Measurements from ENCODE around the gene GRB10.

GRB10 gene

DNA sequence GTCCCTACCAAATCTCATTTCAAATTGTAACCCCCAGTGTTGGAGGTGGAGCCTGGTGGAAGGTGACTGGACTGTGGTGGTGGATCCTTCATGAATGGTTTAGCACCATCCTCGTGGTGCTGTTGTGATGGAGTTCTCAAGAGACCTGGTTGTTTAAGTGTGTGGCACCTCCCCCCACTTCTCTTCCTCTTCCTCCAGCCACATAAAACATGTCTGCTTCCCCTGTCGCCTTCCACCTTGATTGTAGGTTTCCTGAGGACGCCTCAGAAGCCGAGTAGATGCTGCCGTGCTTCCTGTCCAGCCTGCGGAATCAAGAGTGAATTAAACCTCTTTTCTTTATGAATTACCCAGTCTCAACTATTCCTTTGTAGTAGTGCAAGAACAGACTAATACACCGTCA is 21.0 kb downstream of the GRB10 start:
- no peak overlapping the region for H3K9ac ChIP-seq (ENCODE audit: low read length in 2 of 2)
- no peak overlapping the region for H3K27ac ChIP-seq (ENCODE audit: low read length)
- no peaks in the 10 kb centered on the region for H3K9me3 ChIP-seq (ENCODE audit: control insufficient read depth in 2 of 2, low read length in 2 of 2)
- H3K4me1 ChIP-seq (ENCODE audit: control insufficient read depth, insufficient read depth, low read length): peaks cover 3% of the 10 kb centered on the region
- no peak overlapping the region for H3K4me3 ChIP-seq (ENCODE audit: low read length in 2 of 2)
- H3K27me3 ChIP-seq (ENCODE audit: control insufficient read depth in 1 of 2, insufficient read depth in 2 of 2, low read length in 2 of 2): no peaks in the 10 kb centered on the region
- H3K36me3 ChIP-seq (ENCODE audit: control insufficient read depth in 2 of 2, insufficient read depth in 2 of 2, low read length in 2 of 2): peaks cover 0 to 2% of the 10 kb centered on the region in 2 donors

DNA sequence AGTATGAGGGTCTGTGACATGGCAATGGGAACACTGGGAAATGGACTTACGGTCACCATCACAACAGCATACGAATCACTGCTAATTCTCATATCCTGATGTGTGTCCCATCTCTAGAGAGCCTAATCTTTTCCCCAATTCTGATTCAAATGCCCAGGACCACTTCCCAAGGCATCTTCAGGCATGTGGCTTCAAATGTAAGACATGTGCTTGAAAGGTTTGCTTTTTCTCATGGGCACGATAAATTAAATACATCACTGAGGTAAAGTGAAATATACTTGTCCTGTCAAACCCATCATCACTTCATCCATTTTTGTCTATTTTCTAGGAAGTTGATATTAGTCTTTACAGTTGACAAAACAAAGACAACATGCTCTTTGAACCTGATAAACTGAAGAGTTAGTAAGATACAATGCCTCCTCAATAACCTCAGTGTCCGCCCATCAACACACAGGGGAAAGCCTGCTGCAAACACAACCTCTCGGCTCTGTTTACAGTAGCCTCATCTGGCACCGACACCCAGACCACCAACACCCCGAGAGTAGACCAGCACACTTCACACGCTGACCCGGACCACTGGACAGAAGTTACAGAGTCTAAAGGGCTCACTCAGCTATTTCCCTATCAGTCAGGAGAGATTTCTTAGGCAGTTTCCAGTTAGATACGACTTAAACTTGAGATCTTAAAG is 24.8 kb downstream of the GRB10 start:
- Histone ChIP-seq H3K9me3 (ENCODE audit: control insufficient read depth in 2 of 2, low read length in 2 of 2) (no peaks in the 10 kb centered on the region), H3K9ac (ENCODE audit: low read length in 2 of 2) (no peak overlapping the region), H3K4me3 (ENCODE audit: low read length in 2 of 2) (no peak overlapping the region), H3K36me3 (ENCODE audit: control insufficient read depth in 2 of 2, insufficient read depth in 2 of 2, low read length in 2 of 2) (peaks cover 0 to 8% of the 10 kb centered on the region in 2 donors), H3K27ac (ENCODE audit: low read length) (no peak overlapping the region), H3K4me1 (ENCODE audit: control insufficient read depth, insufficient read depth, low read length) (peaks cover 17% of the 10 kb centered on the region), H3K27me3 (ENCODE audit: control insufficient read depth in 1 of 2, insufficient read depth in 2 of 2, low read length in 2 of 2) (no peaks in the 10 kb centered on the region)

DNA sequence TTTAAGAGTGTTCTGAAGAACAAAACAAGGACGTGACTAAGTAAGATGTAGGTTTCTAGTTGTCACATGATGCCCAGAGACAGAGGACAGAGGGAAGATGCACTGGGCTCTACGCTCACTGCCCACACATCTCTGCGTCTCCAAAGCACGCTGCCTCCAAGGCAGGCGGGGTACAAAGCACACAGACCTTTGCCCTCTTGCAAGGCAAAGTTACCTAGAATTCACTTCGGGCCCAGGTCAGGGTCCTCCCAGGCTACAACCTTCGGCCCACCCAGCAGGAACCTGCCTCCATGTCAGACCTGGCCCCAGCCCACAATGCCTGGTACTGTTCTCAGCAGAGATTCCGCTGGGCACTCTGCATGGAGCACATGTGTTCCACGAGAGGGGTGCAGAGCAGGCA is 26.5 kb downstream of the GRB10 start:
- Histone ChIP-seq H3K27me3 (ENCODE audit: control insufficient read depth in 1 of 2, insufficient read depth in 2 of 2, low read length in 2 of 2) (no peaks in the 10 kb centered on the region), H3K4me1 (ENCODE audit: control insufficient read depth, insufficient read depth, low read length) (peaks cover 21% of the 10 kb centered on the region), H3K36me3 (ENCODE audit: control insufficient read depth in 2 of 2, insufficient read depth in 2 of 2, low read length in 2 of 2) (peaks cover 0 to 9% of the 10 kb centered on the region in 2 donors), H3K27ac (ENCODE audit: low read length) (no peak overlapping the region), H3K9me3 (ENCODE audit: control insufficient read depth in 2 of 2, low read length in 2 of 2) (no peaks in the 10 kb centered on the region), H3K9ac (ENCODE audit: low read length in 2 of 2) (no peak overlapping the region), H3K4me3 (ENCODE audit: low read length in 2 of 2) (no peak overlapping the region)

DNA sequence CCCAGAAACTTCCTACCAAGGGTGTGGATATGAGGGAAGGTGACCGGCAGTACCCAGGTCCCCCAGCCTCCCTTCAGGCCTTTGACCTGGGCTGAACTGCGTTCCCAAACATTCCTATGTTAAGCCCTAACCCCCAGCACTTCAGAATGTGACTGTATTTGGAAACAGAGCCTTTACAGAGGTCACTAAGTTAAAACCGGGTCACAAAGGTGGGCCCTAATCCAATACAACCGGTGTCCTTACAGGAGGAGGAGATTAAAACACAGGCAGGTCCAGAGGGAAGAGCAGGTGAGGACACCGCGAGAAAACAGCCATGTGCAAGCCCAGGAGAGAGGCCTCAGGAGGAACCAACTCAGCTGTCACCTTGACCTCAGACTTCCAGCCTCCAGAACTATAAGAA is 28.0 kb downstream of the GRB10 start:
- no peak overlapping the region for H3K9ac ChIP-seq (ENCODE audit: low read length in 2 of 2)
- no peaks in the 10 kb centered on the region for H3K27me3 ChIP-seq (ENCODE audit: control insufficient read depth in 1 of 2, insufficient read depth in 2 of 2, low read length in 2 of 2)
- H3K27ac ChIP-seq (ENCODE audit: low read length): no peak overlapping the region
- H3K4me1 ChIP-seq (ENCODE audit: control insufficient read depth, insufficient read depth, low read length): peaks cover 21% of the 10 kb centered on the region
- no peaks in the 10 kb centered on the region for H3K9me3 ChIP-seq (ENCODE audit: control insufficient read depth in 2 of 2, low read length in 2 of 2)
- H3K36me3 ChIP-seq (ENCODE audit: control insufficient read depth in 2 of 2, insufficient read depth in 2 of 2, low read length in 2 of 2): peaks cover 0 to 9% of the 10 kb centered on the region in 2 donors
- H3K4me3 ChIP-seq (ENCODE audit: low read length in 2 of 2): no peak overlapping the region

GRCh38 chr7:50754241-50754640 is 28.5 kb downstream of the GRB10 start:
- Histone ChIP-seq H3K4me3 (ENCODE audit: low read length in 2 of 2) (no peak overlapping the region), H3K27me3 (ENCODE audit: control insufficient read depth in 1 of 2, insufficient read depth in 2 of 2, low read length in 2 of 2) (no peaks in the 10 kb centered on the region), H3K9me3 (ENCODE audit: control insufficient read depth in 2 of 2, low read length in 2 of 2) (no peaks in the 10 kb centered on the region), H3K36me3 (ENCODE audit: control insufficient read depth in 2 of 2, insufficient read depth in 2 of 2, low read length in 2 of 2) (peaks cover 0 to 9% of the 10 kb centered on the region in 2 donors), H3K27ac (ENCODE audit: low read length) (no peak overlapping the region), H3K4me1 (ENCODE audit: control insufficient read depth, insufficient read depth, low read length) (peaks cover 21% of the 10 kb centered on the region), H3K9ac (ENCODE audit: low read length in 2 of 2) (no peak overlapping the region)

- no peaks in the 10 kb centered on the region for H3K9me3 ChIP-seq (ENCODE audit: control insufficient read depth in 2 of 2, low read length in 2 of 2)
- peaks cover 3 to 16% of the 10 kb centered on the region in 2 donors for H3K36me3 ChIP-seq (ENCODE audit: control insufficient read depth in 2 of 2, insufficient read depth in 2 of 2, low read length in 2 of 2)
- H3K9ac ChIP-seq (ENCODE audit: low read length in 2 of 2): no peak overlapping the region
- no peak overlapping the region for H3K27ac ChIP-seq (ENCODE audit: low read length)
- peaks cover 18% of the 10 kb centered on the region for H3K4me1 ChIP-seq (ENCODE audit: control insufficient read depth, insufficient read depth, low read length)
- H3K27me3 ChIP-seq (ENCODE audit: control insufficient read depth in 1 of 2, insufficient read depth in 2 of 2, low read length in 2 of 2): no peaks in the 10 kb centered on the region
- H3K4me3 ChIP-seq (ENCODE audit: low read length in 2 of 2): no peak overlapping the region
These were observed 30.3 kb downstream of the GRB10 start for GRCh38 chr7:50752422-50752821.

- Histone ChIP-seq H3K4me1 (ENCODE audit: control insufficient read depth, insufficient read depth, low read length) (peaks cover 15% of the 10 kb centered on the region), H3K36me3 (ENCODE audit: control insufficient read depth in 2 of 2, insufficient read depth in 2 of 2, low read length in 2 of 2) (peaks cover 3 to 17% of the 10 kb centered on the region in 2 donors), H3K9ac (ENCODE audit: low read length in 2 of 2) (no peak overlapping the region)
These were observed 31.6 kb downstream of the GRB10 start for GRCh38 chr7:50751146-50751545.

DNA sequence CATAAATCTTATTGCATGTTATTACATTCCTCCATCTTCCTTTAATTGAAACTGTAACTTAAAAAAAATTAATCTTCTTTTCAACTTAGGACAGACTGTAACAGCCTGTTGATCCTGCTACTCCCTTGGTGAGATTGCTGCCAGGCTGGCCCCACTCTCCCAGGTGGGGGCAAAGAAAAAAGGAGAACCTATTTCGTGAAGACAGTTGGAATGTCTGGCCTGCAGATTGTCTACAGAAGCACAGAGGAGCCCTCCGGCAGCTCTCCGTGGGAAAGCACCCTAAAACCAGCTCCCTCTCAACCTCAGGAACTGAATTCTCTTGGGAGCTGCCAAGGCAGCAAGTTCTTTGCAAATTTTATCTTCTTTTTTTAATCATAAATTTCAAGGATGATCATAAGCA is 32.8 kb downstream of the GRB10 start:
- Histone ChIP-seq H3K27me3 (ENCODE audit: control insufficient read depth in 1 of 2, insufficient read depth in 2 of 2, low read length in 2 of 2) (no peaks in the 10 kb centered on the region), H3K4me3 (ENCODE audit: low read length in 2 of 2) (no peak overlapping the region), H3K36me3 (ENCODE audit: control insufficient read depth in 2 of 2, insufficient read depth in 2 of 2, low read length in 2 of 2) (peaks cover 3 to 17% of the 10 kb centered on the region in 2 donors), H3K27ac (ENCODE audit: low read length) (no peak overlapping the region), H3K4me1 (ENCODE audit: control insufficient read depth, insufficient read depth, low read length) (peaks cover 9% of the 10 kb centered on the region), H3K9me3 (ENCODE audit: control insufficient read depth in 2 of 2, low read length in 2 of 2) (no peaks in the 10 kb centered on the region), H3K9ac (ENCODE audit: low read length in 2 of 2) (no peak overlapping the region)

More at GRCh38 chr7:50751146-50751545, 31.6 kb downstream of the GRB10 start:
- Histone ChIP-seq H3K27ac (ENCODE audit: low read length) (no peak overlapping the region), H3K9me3 (ENCODE audit: control insufficient read depth in 2 of 2, low read length in 2 of 2) (no peaks in the 10 kb centered on the region), H3K27me3 (ENCODE audit: control insufficient read depth in 1 of 2, insufficient read depth in 2 of 2, low read length in 2 of 2) (no peaks in the 10 kb centered on the region), H3K4me3 (ENCODE audit: low read length in 2 of 2) (no peak overlapping the region)

- Histone ChIP-seq H3K4me3 (ENCODE audit: low read length in 2 of 2) (no peak overlapping the region), H3K36me3 (ENCODE audit: control insufficient read depth in 2 of 2, insufficient read depth in 2 of 2, low read length in 2 of 2) (peaks cover 8 to 12% of the 10 kb centered on the region in 2 donors), H3K27me3 (ENCODE audit: control insufficient read depth in 1 of 2, insufficient read depth in 2 of 2, low read length in 2 of 2) (no peaks in the 10 kb centered on the region), H3K9me3 (ENCODE audit: control insufficient read depth in 2 of 2, low read length in 2 of 2) (no peaks in the 10 kb centered on the region), H3K4me1 (ENCODE audit: control insufficient read depth, insufficient read depth, low read length) (peaks cover 5% of the 10 kb centered on the region), H3K9ac (ENCODE audit: low read length in 2 of 2) (no peak overlapping the region), H3K27ac (ENCODE audit: low read length) (no peak overlapping the region)
These were observed 34.2 kb downstream of the GRB10 start for GRCh38 chr7:50748472-50748871.

DNA sequence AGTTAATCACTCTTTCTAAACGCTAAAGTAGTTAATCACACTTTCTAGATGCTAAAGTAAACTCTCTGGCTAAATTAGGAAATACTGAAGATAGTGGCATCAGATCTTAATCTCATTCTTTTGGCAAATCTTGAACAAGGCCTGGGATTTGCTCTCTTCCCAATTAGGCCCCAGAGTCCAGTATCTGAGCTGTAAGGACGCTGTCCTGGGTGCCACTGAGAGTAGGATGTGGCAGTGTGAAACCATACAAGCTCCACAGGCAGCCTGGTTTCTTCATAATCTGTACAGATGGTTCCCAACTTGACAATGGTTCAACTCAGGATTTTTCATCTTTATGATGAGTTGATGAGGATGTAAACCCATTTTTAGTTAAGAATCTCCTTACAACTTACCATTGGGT is 36.9 kb downstream of the GRB10 start:
- Histone ChIP-seq H3K4me1 (ENCODE audit: control insufficient read depth, insufficient read depth, low read length) (no peaks in the 10 kb centered on the region), H3K9me3 (ENCODE audit: control insufficient read depth in 2 of 2, low read length in 2 of 2) (no peaks in the 10 kb centered on the region), H3K36me3 (ENCODE audit: control insufficient read depth in 2 of 2, insufficient read depth in 2 of 2, low read length in 2 of 2) (peaks cover 8% of the 10 kb centered on the region in 2 donors), H3K27me3 (ENCODE audit: control insufficient read depth in 1 of 2, insufficient read depth in 2 of 2, low read length in 2 of 2) (no peaks in the 10 kb centered on the region), H3K4me3 (ENCODE audit: low read length in 2 of 2) (no peak overlapping the region), H3K27ac (ENCODE audit: low read length) (no peak overlapping the region), H3K9ac (ENCODE audit: low read length in 2 of 2) (no peak overlapping the region)

GRCh38 chr7:50745336-50745735 is 37.4 kb downstream of the GRB10 start:
- Histone ChIP-seq H3K9ac (ENCODE audit: low read length in 2 of 2) (no peak overlapping the region), H3K27me3 (ENCODE audit: control insufficient read depth in 1 of 2, insufficient read depth in 2 of 2, low read length in 2 of 2) (no peaks in the 10 kb centered on the region), H3K27ac (ENCODE audit: low read length) (no peak overlapping the region), H3K9me3 (ENCODE audit: control insufficient read depth in 2 of 2, low read length in 2 of 2) (no peaks in the 10 kb centered on the region), H3K4me3 (ENCODE audit: low read length in 2 of 2) (no peak overlapping the region), H3K4me1 (ENCODE audit: control insufficient read depth, insufficient read depth, low read length) (no peaks in the 10 kb centered on the region), H3K36me3 (ENCODE audit: control insufficient read depth in 2 of 2, insufficient read depth in 2 of 2, low read length in 2 of 2) (peaks cover 8% of the 10 kb centered on the region in 2 donors)

Data from stomach smooth muscle (tissue), 2 donors.